ENCODE measurements around the gene METTL26. TPM values are rescaled to one million over a fixed set of nuclear protein-coding genes. Genes with fewer than 3 reads are reported as not detected.

The METTL26 gene
- total and polyA plus RNA-seq, 9 of the 15 experiments (the other 6 are each of a cell fraction or from before 2014, with no cell fraction given) = 7.3 to 262 (median 80.9) TPM

DNA sequence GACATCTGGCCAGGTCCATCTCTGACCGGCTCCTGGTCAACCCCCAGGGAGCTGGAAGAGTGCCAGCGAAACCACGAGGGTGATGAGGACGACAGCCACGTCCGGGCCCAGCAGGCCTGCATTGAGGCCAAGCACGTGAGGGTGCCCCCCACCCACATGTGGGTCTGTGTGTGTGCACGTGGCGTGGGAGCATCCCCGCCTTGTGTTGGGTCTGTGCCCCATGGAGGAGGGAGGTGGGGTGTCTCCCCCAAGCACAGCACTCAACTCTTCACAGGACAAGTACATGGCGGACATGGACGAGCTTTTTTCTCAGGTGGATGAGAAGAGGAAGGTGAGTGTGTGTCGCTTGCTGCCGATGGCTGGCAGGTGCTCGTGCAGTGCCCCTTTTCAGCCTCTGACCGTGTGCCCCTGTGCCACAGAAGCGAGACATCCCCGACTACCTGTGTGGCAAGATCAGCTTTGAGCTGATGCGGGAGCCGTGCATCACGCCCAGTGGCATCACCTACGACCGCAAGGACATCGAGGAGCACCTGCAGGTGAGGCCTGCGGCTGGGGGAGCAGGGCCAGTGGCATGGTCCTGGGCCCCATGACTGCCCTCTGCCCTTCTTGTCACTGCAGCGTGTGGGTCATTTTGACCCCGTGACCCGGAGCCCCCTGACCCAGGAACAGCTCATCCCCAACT is 45.8 kb upstream of the METTL26 start (continued):
- TF ChIP-seq, protein P1, sequence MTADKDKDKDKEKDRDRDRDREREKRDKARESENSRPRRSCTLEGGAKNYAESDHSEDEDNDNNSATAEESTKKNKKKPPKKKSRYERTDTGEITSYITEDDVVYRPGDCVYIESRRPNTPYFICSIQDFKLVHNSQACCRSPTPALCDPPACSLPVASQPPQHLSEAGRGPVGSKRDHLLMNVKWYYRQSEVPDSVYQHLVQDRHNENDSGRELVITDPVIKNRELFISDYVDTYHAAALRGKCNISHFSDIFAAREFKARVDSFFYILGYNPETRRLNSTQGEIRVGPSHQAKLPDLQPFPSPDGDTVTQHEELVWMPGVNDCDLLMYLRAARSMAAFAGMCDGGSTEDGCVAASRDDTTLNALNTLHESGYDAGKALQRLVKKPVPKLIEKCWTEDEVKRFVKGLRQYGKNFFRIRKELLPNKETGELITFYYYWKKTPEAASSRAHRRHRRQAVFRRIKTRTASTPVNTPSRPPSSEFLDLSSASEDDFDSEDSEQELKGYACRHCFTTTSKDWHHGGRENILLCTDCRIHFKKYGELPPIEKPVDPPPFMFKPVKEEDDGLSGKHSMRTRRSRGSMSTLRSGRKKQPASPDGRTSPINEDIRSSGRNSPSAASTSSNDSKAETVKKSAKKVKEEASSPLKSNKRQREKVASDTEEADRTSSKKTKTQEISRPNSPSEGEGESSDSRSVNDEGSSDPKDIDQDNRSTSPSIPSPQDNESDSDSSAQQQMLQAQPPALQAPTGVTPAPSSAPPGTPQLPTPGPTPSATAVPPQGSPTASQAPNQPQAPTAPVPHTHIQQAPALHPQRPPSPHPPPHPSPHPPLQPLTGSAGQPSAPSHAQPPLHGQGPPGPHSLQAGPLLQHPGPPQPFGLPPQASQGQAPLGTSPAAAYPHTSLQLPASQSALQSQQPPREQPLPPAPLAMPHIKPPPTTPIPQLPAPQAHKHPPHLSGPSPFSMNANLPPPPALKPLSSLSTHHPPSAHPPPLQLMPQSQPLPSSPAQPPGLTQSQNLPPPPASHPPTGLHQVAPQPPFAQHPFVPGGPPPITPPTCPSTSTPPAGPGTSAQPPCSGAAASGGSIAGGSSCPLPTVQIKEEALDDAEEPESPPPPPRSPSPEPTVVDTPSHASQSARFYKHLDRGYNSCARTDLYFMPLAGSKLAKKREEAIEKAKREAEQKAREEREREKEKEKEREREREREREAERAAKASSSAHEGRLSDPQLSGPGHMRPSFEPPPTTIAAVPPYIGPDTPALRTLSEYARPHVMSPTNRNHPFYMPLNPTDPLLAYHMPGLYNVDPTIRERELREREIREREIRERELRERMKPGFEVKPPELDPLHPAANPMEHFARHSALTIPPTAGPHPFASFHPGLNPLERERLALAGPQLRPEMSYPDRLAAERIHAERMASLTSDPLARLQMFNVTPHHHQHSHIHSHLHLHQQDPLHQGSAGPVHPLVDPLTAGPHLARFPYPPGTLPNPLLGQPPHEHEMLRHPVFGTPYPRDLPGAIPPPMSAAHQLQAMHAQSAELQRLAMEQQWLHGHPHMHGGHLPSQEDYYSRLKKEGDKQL (CRISPR knock-in tag; IDR thresholded peaks at IDR 0.05; ENCODE audit: borderline replicate concordance) = no peak
- TF ChIP-seq TCF3 (CRISPR knock-in tag; IDR thresholded peaks at IDR 0.05) (no peak), ZSCAN29 (IDR thresholded peaks at IDR 0.05) (no peak), DIDO1 (tag; IDR thresholded peaks at IDR 0.05; ENCODE audit: low read depth) (no peak), CHD7 (IDR thresholded peaks at IDR 0.05; ENCODE audit: low read depth, low read length) (no peak), ZNF696 (CRISPR knock-in tag; conservative IDR thresholded peaks at IDR 0.05) (no peak), USF1 (CRISPR knock-in tag; IDR thresholded peaks at IDR 0.05) (peak; percentile 72), NUFIP1 (IDR thresholded peaks at IDR 0.05; ENCODE audit: partially characterized antibody) (no peak), MCM2 (IDR thresholded peaks at IDR 0.05; ENCODE audit: low read depth) (no peak)
